Activated CD8-positive, alpha-beta memory T cell treated with anti-CD3 and anti-CD28 coated beads, Interleukin-2, amount 50 U/mL, for 4 hours (primary cell): Measurements from ENCODE around the gene MIOS.

Experiments
- DNase-seq: peaks from one replicate; pipeline ENCODE4 v3.0.0-alpha.2; 2020

MIOS gene

GRCh38 chr7:7566651-7567611 is at the start of gene MIOS:
Gene MIOS, plus strand, starts transcription at chr7:7566884. Its CDS starts 5,592 bp downstream, at chr7:7572476.
- peak; percentile 84 for DNase-seq

GRCh38 chr7:7517754-7518153 is 48.9 kb upstream of the MIOS start:
- no peak for DNase-seq

GRCh38 chr7:7519056-7519455 is 47.6 kb upstream of the MIOS start:
- no peak for DNase-seq

- no peak for DNase-seq
Observed at GRCh38 chr7:7519528-7519927, 47.2 kb upstream of the MIOS start.

GRCh38 chr7:7521259-7521658 is 45.4 kb upstream of the MIOS start:
- DNase-seq = no peak

- no peak for DNase-seq
Observed at GRCh38 chr7:7522421-7522820, 44.3 kb upstream of the MIOS start.

GRCh38 chr7:7524121-7524520 is 42.6 kb upstream of the MIOS start:
- DNase-seq = no peak

GRCh38 chr7:7526006-7526405 is 40.7 kb upstream of the MIOS start:
- DNase-seq = no peak

GRCh38 chr7:7527047-7527446 is 39.6 kb upstream of the MIOS start:
- no peak for DNase-seq

GRCh38 chr7:7529328-7529727 is 37.4 kb upstream of the MIOS start:
- DNase-seq = no peak

GRCh38 chr7:7533831-7534430 is 32.8 kb upstream of the MIOS start:
- no peak for DNase-seq

GRCh38 chr7:7535691-7536090 is 31.0 kb upstream of the MIOS start, which contains the start of gene COL28A1:
Gene COL28A1, minus strand, starts transcription at chr7:7535873. Its CDS starts 2,998 bp downstream, at chr7:7532875.
- DNase-seq = no peak

GRCh38 chr7:7536396-7537019 is 30.2 kb upstream of the MIOS start:
- no peak for DNase-seq

- DNase-seq = no peak
Observed at GRCh38 chr7:7537711-7538110, 29.0 kb upstream of the MIOS start.

- DNase-seq = no peak
Observed at GRCh38 chr7:7539152-7539551, 27.5 kb upstream of the MIOS start.

GRCh38 chr7:7539711-7540110 is 27.0 kb upstream of the MIOS start:
- DNase-seq = no peak

- no peak for DNase-seq
Observed at GRCh38 chr7:7542251-7542835, 24.3 kb upstream of the MIOS start.

- DNase-seq = no peak
Observed at GRCh38 chr7:7548407-7548806, 18.3 kb upstream of the MIOS start.

GRCh38 chr7:7550663-7551062 is 16.0 kb upstream of the MIOS start:
- no peak for DNase-seq

- DNase-seq = no peak
Observed at GRCh38 chr7:7552199-7552598, 14.5 kb upstream of the MIOS start.

- DNase-seq = no peak
Observed at GRCh38 chr7:7553386-7553785, 13.3 kb upstream of the MIOS start.

GRCh38 chr7:7554021-7554432 is 12.7 kb upstream of the MIOS start:
- DNase-seq = no peak
